ENCODE data around the gene TMEM101. TPM values are rescaled to one million over a fixed set of nuclear protein-coding genes. Genes with fewer than 3 reads are reported as not detected.
A peak's percentile ranks its signal among the peaks of the same experiment; 100 is the strongest.

TMEM101 gene
- total RNA-seq, 1 donor from 2014 or later: 26.9 TPM

- peak overlapping the region; percentile 15 for H3K4me3 Mint-ChIP-seq
- peaks cover 17% of the 10 kb centered on the region for H3K4me1 Mint-ChIP-seq
- H3K36me3 Mint-ChIP-seq (ENCODE audit: low read depth): no peaks in the 10 kb centered on the region
- peaks cover 75% of the 10 kb centered on the region for H3K27me3 Mint-ChIP-seq (ENCODE audit: low read depth)
- DNase-seq (ENCODE audit: low read depth, low spot score): no peak
- H3K27ac Mint-ChIP-seq (ENCODE audit: unreplicated experiment): no peak overlapping the region
- TF ChIP-seq, protein P1, sequence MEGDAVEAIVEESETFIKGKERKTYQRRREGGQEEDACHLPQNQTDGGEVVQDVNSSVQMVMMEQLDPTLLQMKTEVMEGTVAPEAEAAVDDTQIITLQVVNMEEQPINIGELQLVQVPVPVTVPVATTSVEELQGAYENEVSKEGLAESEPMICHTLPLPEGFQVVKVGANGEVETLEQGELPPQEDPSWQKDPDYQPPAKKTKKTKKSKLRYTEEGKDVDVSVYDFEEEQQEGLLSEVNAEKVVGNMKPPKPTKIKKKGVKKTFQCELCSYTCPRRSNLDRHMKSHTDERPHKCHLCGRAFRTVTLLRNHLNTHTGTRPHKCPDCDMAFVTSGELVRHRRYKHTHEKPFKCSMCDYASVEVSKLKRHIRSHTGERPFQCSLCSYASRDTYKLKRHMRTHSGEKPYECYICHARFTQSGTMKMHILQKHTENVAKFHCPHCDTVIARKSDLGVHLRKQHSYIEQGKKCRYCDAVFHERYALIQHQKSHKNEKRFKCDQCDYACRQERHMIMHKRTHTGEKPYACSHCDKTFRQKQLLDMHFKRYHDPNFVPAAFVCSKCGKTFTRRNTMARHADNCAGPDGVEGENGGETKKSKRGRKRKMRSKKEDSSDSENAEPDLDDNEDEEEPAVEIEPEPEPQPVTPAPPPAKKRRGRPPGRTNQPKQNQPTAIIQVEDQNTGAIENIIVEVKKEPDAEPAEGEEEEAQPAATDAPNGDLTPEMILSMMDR (conservative IDR thresholded peaks at IDR 0.05): no peak
- no peaks in the 10 kb centered on the region for H3K9me3 Mint-ChIP-seq
Measured at GRCh38 chr17:44004761-44005526, 9.8 kb downstream of the TMEM101 start.

GRCh38 chr17:44004077-44004760 lies 10.5 kb downstream of the TMEM101 start, which contains the start of gene NAGS:
TSS of gene NAGS (plus strand) at chr17:44004622. CDS start at chr17:44004664, 42 bp downstream.
- no peaks in the 10 kb centered on the region for H3K36me3 Mint-ChIP-seq (ENCODE audit: low read depth)
- peaks cover 81% of the 10 kb centered on the region for H3K27me3 Mint-ChIP-seq (ENCODE audit: low read depth)
- TF ChIP-seq, protein P1 (conservative IDR thresholded peaks at IDR 0.05): no peak
- peak within 1 kb of the TSS; percentile 79 for H3K4me3 Mint-ChIP-seq
- H3K27ac Mint-ChIP-seq (ENCODE audit: unreplicated experiment): no peak within 1 kb of the TSS
- peaks cover 17% of the 10 kb centered on the region for H3K4me1 Mint-ChIP-seq
- H3K9me3 Mint-ChIP-seq: no peaks in the 10 kb centered on the region
- no peak for DNase-seq (ENCODE audit: low read depth, low spot score)

DNA sequence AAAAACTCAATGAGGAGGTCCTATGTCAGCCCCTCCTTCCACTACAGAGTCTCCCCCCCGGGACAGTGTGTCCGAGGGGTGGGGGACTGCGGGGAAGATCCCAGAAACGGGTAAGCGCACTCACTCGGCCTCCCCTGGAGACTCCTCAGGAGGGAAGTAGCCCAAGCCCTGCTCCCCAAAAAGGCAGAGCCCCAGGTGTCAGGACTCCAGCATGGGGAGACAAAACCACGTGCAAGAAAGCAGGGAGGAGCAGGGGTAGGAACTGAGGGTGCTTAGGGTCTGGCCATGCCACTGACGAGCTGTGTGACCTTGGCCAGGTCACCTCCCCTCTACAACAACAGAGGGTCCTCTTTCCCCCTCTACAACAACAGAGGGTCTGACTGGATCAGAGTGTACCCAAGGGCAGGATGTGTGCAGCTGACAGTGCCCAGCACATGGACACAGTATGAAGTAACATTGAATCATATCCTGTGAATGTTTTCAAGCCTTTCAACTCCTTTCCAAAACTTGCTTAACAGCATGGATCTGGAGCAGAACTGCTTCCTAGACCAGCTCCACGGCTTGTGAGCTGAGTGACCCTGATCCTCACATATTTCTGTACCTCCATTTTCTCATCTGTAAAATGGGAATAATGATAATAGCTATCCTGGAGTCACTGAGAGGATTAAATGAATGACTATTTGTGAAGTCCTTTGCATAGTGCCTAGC lies 12.5 kb downstream of the TMEM101 start:
- Mint-ChIP-seq H3K4me3 (no peak overlapping the region), H3K9me3 (no peaks in the 10 kb centered on the region), H3K4me1 (peaks cover 7% of the 10 kb centered on the region), H3K36me3 (ENCODE audit: low read depth) (no peaks in the 10 kb centered on the region), H3K27me3 (ENCODE audit: low read depth) (peaks cover 80% of the 10 kb centered on the region), H3K27ac (ENCODE audit: unreplicated experiment) (no peak overlapping the region)
- TF ChIP-seq, protein P1 (conservative IDR thresholded peaks at IDR 0.05): no peak
- no peak for DNase-seq (ENCODE audit: low read depth, low spot score)

DNA sequence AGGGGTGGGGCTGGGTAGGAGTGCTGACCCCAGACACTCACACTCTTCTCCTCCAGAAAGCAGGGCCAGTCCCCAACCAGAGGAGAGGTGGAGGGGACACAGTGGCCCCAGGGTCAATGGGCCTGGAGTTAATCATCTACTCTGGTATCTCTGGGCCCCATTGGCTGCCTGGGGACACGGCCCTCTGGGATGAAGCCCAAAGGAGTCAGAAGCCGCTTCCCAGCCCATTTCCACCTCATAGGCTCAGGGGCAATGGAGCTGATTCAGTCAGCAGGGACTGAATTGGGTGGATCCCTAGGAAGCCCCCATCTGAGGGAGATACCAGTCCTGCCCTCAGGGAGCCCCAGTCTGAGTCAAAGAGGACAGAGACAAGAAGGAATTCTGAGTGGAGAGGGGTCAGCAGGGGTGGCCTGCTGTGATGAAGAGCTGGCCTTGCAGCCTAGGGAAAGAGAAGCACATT lies 13.3 kb downstream of the TMEM101 start:
- H3K27me3 Mint-ChIP-seq (ENCODE audit: low read depth): peaks cover 73% of the 10 kb centered on the region
- H3K9me3 Mint-ChIP-seq: no peaks in the 10 kb centered on the region
- peak overlapping the region; percentile 27 for H3K4me3 Mint-ChIP-seq
- DNase-seq (ENCODE audit: low read depth, low spot score): no peak
- H3K36me3 Mint-ChIP-seq (ENCODE audit: low read depth): no peaks in the 10 kb centered on the region
- TF ChIP-seq, protein P1 (conservative IDR thresholded peaks at IDR 0.05): no peak
- H3K27ac Mint-ChIP-seq (ENCODE audit: unreplicated experiment): no peak overlapping the region
- peaks cover 6% of the 10 kb centered on the region for H3K4me1 Mint-ChIP-seq

GRCh38 chr17:44000871-44001460 lies 13.8 kb downstream of the TMEM101 start:
- DNase-seq (ENCODE audit: low read depth, low spot score): no peak
- Mint-ChIP-seq H3K4me3 (no peak overlapping the region), H3K27me3 (ENCODE audit: low read depth) (peaks cover 70% of the 10 kb centered on the region), H3K9me3 (no peaks in the 10 kb centered on the region), H3K36me3 (ENCODE audit: low read depth) (no peaks in the 10 kb centered on the region), H3K27ac (ENCODE audit: unreplicated experiment) (no peak overlapping the region), H3K4me1 (peaks cover 1% of the 10 kb centered on the region)
- TF ChIP-seq, protein P1 (conservative IDR thresholded peaks at IDR 0.05): no peak

All from neural crest cell (in vitro differentiated cells).